Measurements from ENCODE around the gene RALGPS1.

The RALGPS1 gene

DNA sequence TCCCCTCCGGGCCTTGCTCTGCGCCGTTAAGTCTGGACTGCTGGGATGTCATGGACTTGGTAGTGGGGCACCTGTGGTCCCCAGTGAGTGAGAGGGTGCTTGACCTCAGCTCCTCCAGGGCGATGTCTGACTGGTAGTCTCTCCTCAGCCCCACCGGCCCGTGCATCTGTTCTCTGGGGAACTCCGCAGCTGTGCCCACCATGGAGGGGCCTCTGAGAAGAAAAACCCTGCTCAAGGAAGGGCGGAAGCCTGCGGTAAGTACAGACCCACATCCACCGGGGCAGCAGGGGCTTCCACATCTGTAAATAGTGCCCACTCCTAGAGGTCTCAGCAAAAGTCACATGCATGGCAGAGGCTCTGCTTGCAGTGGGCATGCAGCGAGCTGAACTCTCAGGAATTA lies 297.4 kb downstream of the RALGPS1 start:
- H3K9me3 ChIP-seq (ENCODE audit: control insufficient read depth, low read length), result no peaks in the 10 kb centered on the region
- H3K4me1 ChIP-seq, result no peaks in the 10 kb centered on the region
- H2AFZ ChIP-seq, result no peak overlapping the region
- H3K4me3 ChIP-seq (ENCODE audit: low read depth, low read length), result no peak overlapping the region
- H3K27ac ChIP-seq, result no peak overlapping the region
- H3K79me2 ChIP-seq, result no peaks in the 10 kb centered on the region
- H3K4me2 ChIP-seq (ENCODE audit: low read length), result no peak overlapping the region
- no peak overlapping the region for H3K9ac ChIP-seq
- TF ChIP-seq, protein P1, sequence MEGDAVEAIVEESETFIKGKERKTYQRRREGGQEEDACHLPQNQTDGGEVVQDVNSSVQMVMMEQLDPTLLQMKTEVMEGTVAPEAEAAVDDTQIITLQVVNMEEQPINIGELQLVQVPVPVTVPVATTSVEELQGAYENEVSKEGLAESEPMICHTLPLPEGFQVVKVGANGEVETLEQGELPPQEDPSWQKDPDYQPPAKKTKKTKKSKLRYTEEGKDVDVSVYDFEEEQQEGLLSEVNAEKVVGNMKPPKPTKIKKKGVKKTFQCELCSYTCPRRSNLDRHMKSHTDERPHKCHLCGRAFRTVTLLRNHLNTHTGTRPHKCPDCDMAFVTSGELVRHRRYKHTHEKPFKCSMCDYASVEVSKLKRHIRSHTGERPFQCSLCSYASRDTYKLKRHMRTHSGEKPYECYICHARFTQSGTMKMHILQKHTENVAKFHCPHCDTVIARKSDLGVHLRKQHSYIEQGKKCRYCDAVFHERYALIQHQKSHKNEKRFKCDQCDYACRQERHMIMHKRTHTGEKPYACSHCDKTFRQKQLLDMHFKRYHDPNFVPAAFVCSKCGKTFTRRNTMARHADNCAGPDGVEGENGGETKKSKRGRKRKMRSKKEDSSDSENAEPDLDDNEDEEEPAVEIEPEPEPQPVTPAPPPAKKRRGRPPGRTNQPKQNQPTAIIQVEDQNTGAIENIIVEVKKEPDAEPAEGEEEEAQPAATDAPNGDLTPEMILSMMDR (IDR thresholded peaks at IDR 0.05), result no peak
- no peaks in the 10 kb centered on the region for H3K36me3 ChIP-seq (ENCODE audit: control insufficient read depth, insufficient read depth, low read length)
- H3K27me3 ChIP-seq (ENCODE audit: control insufficient read depth, insufficient read depth, low read length), result no peaks in the 10 kb centered on the region

DNA sequence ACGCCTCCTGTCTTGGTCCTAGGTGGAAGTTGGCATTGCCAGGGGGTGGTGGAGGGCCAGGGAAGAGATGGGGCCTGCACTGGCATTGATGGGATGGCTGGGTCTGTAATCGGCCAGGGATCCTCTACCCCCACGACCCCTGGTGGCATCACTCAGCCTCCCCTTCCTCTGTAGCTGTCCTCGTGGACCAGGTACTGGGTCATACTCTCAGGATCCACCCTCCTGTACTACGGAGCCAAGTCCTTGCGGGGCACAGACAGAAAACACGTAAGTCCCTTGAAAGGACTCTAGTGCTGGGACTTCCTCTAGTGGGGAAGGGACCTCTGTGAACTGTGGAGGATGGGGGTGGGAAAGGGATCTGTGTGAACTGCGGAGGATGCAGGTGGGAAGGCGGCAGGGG lies 297.9 kb downstream of the RALGPS1 start:
- Histone ChIP-seq H2AFZ (no peak overlapping the region), H3K9me3 (ENCODE audit: control insufficient read depth, low read length) (no peaks in the 10 kb centered on the region), H3K4me3 (ENCODE audit: low read depth, low read length) (no peak overlapping the region), H3K4me1 (no peaks in the 10 kb centered on the region), H3K36me3 (ENCODE audit: control insufficient read depth, insufficient read depth, low read length) (no peaks in the 10 kb centered on the region), H3K9ac (no peak overlapping the region), H3K27me3 (ENCODE audit: control insufficient read depth, insufficient read depth, low read length) (no peaks in the 10 kb centered on the region), H3K4me2 (ENCODE audit: low read length) (no peak overlapping the region), H3K27ac (no peak overlapping the region), H3K79me2 (no peaks in the 10 kb centered on the region)
- TF ChIP-seq, protein P1 (IDR thresholded peaks at IDR 0.05), result no peak

DNA sequence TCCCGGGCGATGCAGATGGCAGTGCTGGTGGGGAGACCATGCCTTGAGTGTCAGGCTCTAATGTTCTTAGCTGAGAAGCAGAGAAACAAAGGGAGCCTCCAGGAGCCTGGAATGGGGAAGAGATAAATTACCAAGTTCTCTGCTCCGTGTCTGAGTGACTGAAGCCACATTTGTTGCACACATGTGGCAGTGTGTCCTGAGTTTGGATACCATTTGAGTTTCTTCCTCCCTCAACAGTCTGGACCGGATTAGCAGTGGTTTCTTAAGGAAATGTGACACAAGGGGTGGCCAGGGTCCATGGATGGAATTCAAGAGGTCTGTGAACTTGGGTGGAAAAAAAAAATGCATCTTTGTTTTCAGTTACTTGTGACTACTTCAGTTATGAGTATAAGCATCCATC lies 299.3 kb downstream of the RALGPS1 start:
- H2AFZ ChIP-seq, result no peak overlapping the region
- no peaks in the 10 kb centered on the region for H3K4me1 ChIP-seq
- TF ChIP-seq, protein P1 (IDR thresholded peaks at IDR 0.05), result no peak
- H3K9me3 ChIP-seq (ENCODE audit: control insufficient read depth, low read length), result no peaks in the 10 kb centered on the region
- H3K27ac ChIP-seq, result no peak overlapping the region
- H3K79me2 ChIP-seq, result no peaks in the 10 kb centered on the region
- H3K4me2 ChIP-seq (ENCODE audit: low read length), result no peak overlapping the region
- H3K27me3 ChIP-seq (ENCODE audit: control insufficient read depth, insufficient read depth, low read length), result no peaks in the 10 kb centered on the region
- no peak overlapping the region for H3K4me3 ChIP-seq (ENCODE audit: low read depth, low read length)
- no peak overlapping the region for H3K9ac ChIP-seq
- H3K36me3 ChIP-seq (ENCODE audit: control insufficient read depth, insufficient read depth, low read length), result no peaks in the 10 kb centered on the region

DNA sequence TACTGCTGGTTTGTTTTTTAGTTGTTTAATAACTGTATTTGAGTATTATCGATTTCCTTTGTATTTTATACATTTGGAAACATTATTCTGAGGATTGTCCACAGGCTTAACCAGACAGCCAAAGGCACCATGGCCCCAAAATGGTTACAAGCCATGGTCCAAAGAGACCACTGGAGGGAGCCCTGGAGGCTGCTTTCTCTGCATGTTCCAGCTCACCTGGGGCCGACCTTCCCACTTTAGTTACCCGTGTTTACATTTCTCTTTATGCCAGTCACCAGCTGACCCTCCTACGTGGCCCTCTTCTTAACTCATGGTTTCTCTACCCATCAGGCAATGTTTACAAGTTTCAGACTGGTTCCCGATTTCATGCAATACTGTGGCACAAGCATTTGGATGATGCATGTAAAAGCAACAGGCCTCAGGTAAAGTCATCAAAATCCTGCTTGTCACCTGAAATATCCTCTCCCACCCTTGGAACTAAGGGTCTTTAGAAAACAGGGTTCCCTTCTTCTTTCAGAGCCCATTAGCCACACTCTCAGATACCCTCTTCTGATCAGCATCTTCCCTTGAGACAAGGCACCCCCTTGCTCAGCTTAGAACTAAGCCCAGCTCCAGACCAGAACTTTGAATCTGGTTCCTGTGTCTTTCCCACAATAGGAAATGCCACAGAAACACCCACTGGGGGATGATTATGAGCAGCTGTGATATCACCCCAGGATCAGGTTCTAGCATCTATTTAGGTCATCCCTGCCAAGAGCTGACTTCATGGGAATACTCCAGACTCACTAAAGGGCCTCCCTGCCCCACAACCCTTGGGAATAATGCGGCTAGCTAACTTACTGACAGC lies 300.1 kb downstream of the RALGPS1 start:
- Histone ChIP-seq H3K27ac (no peak overlapping the region), H2AFZ (no peak overlapping the region), H3K4me1 (no peaks in the 10 kb centered on the region), H3K36me3 (ENCODE audit: control insufficient read depth, insufficient read depth, low read length) (no peaks in the 10 kb centered on the region), H3K9me3 (ENCODE audit: control insufficient read depth, low read length) (no peaks in the 10 kb centered on the region), H3K4me3 (ENCODE audit: low read depth, low read length) (no peak overlapping the region), H3K9ac (no peak overlapping the region), H3K27me3 (ENCODE audit: control insufficient read depth, insufficient read depth, low read length) (no peaks in the 10 kb centered on the region), H3K79me2 (no peaks in the 10 kb centered on the region), H3K4me2 (ENCODE audit: low read length) (no peak overlapping the region)
- TF ChIP-seq, protein P1 (IDR thresholded peaks at IDR 0.05), result peak; percentile 65

Data from parathyroid adenoma (tissue), 2 donors.